ENCODE measurements around the gene KRTAP2-1. TPM values are rescaled to one million over a fixed set of nuclear protein-coding genes. Genes with fewer than 3 reads are reported as not detected.
"Not testable (repeated sequence)": the region's sequence is repeated elsewhere in the genome, so short reads cannot be mapped to it uniquely, and the experiment has no call there.

KRTAP2-1 gene
- total and polyA plus RNA-seq, 12 donors, result not detected

DNA sequence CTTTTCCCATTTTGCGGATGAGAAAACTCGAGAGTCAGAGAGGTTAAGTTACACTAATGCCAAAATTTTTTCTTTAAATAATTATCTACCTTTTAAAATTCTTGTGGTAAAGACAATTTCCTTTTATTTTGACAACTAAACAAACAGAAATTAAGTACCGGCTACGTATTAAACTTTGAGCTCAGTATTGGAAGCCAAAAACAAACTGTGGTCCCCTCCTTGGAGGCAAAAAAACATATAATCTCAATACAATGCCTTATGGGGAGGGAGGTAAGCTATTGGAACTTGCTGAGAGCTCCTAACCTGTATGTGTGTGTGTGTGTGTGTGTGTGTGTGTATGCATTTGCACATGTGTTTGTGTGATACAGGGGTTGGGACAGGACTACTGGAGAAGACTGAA lies 16.3 kb upstream of the KRTAP2-1 start:
- TF ChIP-seq, protein P1, sequence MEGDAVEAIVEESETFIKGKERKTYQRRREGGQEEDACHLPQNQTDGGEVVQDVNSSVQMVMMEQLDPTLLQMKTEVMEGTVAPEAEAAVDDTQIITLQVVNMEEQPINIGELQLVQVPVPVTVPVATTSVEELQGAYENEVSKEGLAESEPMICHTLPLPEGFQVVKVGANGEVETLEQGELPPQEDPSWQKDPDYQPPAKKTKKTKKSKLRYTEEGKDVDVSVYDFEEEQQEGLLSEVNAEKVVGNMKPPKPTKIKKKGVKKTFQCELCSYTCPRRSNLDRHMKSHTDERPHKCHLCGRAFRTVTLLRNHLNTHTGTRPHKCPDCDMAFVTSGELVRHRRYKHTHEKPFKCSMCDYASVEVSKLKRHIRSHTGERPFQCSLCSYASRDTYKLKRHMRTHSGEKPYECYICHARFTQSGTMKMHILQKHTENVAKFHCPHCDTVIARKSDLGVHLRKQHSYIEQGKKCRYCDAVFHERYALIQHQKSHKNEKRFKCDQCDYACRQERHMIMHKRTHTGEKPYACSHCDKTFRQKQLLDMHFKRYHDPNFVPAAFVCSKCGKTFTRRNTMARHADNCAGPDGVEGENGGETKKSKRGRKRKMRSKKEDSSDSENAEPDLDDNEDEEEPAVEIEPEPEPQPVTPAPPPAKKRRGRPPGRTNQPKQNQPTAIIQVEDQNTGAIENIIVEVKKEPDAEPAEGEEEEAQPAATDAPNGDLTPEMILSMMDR (IDR thresholded peaks at IDR 0.05), result no peak
- no peak for TF ChIP-seq POLR2A (IDR thresholded peaks at IDR 0.05)
- WGBS, 4 donors, result 81 to 89% (median 86%) methylated on average over 4 of the region's 4 CpGs
- no peaks in the 10 kb centered on the region for H3K36me3 ChIP-seq (replicated peaks in 1 of 2)
- no peak for DNase-seq
- H3K27me3 ChIP-seq, result no peaks in the 10 kb centered on the region
- intact Hi-C loops (cut with DNase I), result no loop called here
- H3K4me3 ChIP-seq, result no peak overlapping the region
- H3K4me1 ChIP-seq (replicated peaks in 1 of 2), result no peaks in the 10 kb centered on the region
- H3K9me3 ChIP-seq (replicated peaks in 1 of 3), result no peaks in the 10 kb centered on the region
- no peak overlapping the region for H3K27ac ChIP-seq

DNA sequence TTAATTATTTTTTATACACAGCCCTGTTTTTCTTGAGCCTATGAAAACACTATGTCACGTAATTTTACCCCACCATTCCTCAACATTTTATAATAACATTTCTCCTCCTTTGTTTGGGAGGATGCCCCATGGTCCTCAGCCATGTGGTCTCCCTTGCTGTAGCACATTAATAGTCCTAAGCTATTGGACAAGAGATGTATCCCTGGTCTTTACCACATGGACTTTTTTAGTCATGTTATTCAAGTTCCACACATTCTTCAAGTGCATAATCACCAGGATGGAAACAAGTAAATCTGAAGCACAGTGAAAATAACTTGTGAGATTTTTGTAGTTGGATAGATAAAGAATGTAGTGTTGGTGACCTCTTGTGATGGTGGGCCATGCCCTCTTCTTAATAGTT lies 14.8 kb upstream of the KRTAP2-1 start:
- intact Hi-C loops (cut with DNase I), result no loop called here
- Histone ChIP-seq H3K27ac (no peak overlapping the region), H3K4me1 (replicated peaks in 1 of 2) (no peaks in the 10 kb centered on the region), H3K36me3 (replicated peaks in 1 of 2) (no peaks in the 10 kb centered on the region), H3K27me3 (no peaks in the 10 kb centered on the region), H3K4me3 (no peak overlapping the region), H3K9me3 (replicated peaks in 1 of 3) (no peaks in the 10 kb centered on the region)
- no peak for DNase-seq
- TF ChIP-seq POLR2A (IDR thresholded peaks at IDR 0.05), result no peak
- TF ChIP-seq, protein P1 (IDR thresholded peaks at IDR 0.05), result no peak
- 56 to 83% (median 76%) methylated on average over 1 of the region's 1 CpG for WGBS, 4 donors

DNA sequence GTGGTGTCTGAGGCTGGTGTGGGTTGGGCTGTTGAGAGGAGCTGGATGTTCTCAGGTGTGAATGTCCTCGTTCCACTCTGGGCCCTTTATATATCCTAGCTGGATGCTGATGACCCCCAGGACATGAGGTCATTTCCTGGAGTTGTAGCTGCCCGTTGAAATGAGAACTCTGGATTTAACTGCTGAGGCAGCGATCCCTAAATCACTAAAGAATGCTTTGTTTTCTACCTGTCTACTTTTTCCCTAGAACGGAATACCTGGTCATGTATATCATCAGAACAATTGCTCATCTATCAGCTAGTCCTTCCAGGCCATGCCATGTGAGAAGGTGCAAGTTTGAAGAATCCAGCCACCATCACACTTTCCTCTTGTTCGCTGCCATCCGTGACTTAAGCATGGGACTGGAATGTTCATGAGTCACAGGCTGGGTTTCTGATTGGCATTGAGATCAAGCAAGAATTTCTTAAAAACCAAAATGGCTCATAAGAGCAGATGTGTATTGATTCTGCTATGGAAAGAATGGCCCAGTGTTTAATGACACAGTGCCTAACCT lies 13.0 kb upstream of the KRTAP2-1 start, which contains the start of gene KRTAP2-3:
Gene KRTAP2-3 (minus strand): TSS at position 63 of the 553 bp plus-strand sequence. CDS start 64 bp downstream, outside the sequence.
- intact Hi-C loops (cut with DNase I), result no loop called here
- 57 to 69% (median 63%) methylated on average over 6 of the region's 6 CpGs for WGBS, 4 donors
- Histone ChIP-seq H3K4me3 (no peak within 1 kb of the TSS), H3K9me3 (replicated peaks in 1 of 3) (no peaks in the 10 kb centered on the region), H3K27ac (no peak within 1 kb of the TSS), H3K36me3 (replicated peaks in 1 of 2) (no peaks in the 10 kb centered on the region), H3K4me1 (replicated peaks in 1 of 2) (no peaks in the 10 kb centered on the region), H3K27me3 (no peaks in the 10 kb centered on the region)
- no peak for TF ChIP-seq POLR2A (IDR thresholded peaks at IDR 0.05)
- TF ChIP-seq, protein P1 (IDR thresholded peaks at IDR 0.05), result no peak
- no peak for DNase-seq

DNA sequence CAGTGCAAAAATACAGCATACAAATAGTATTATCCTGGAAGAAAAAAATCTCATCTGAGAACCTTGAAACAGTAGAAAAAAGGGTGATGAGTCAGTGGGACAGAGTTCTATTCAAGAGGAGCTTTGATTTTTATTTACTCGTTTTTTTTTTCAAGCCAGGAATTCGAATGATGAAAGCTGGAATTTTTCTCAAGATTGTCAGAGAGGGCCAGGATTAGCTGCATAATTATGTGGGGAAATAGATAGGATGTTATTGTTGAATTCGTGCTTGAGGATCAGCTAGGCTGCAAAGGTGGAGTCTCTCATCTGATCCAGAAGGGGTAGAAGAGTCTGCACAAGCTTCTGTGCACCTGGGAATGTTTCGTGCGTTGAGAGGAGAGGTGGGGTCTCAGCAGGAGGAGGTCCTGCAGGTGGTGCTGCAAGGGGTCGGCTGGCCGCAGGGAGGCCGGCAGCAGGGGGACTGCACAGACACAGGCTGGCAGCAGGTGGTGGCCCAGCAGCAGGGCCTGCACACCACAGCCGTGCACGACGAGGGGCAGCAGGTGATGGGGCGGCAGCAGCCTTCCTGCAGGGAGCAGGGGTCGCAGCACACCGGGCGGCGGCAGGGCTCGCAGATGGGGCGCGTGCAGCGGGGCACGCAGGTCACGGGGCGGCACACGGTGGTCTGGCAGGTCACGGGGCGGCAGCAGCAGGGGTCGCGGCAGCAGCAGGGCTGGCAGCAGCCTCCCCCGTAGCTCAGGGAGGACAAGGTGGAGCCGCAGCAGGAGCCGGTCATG lies 12.3 kb upstream of the KRTAP2-1 start:
- DNase-seq; intact Hi-C loops (cut with DNase I); H3K4me3 ChIP-seq; H3K36me3 ChIP-seq (replicated peaks in 1 of 2); H3K9me3 ChIP-seq (replicated peaks in 1 of 3); H3K27ac ChIP-seq; H3K4me1 ChIP-seq (replicated peaks in 1 of 2); H3K27me3 ChIP-seq: not testable (repeated sequence)
- 25 to 43% (median 34%) methylated on average over 5 to 10 of the region's 31 CpGs for WGBS, 4 donors
